GM18505 (cell line): ENCODE results near the gene FRMD4B.

ENCODE experiments used
- ATAC-seq: cut with Tn5 transposase; IDR thresholded peaks from one replicate; pipeline ENCODE4 v1.9.1; 2021; ENCODE audit not compliant: unreplicated experiment
- POLR2A ChIP-seq: IDR thresholded peaks from 4 replicates; pipeline ENCODE4 v1.6.1; 2011; ENCODE audit warnings: borderline replicate concordance; ENCODE audit not compliant: insufficient read depth, insufficient read length; ENCODE audit errors: extremely low read depth

FRMD4B gene

DNA sequence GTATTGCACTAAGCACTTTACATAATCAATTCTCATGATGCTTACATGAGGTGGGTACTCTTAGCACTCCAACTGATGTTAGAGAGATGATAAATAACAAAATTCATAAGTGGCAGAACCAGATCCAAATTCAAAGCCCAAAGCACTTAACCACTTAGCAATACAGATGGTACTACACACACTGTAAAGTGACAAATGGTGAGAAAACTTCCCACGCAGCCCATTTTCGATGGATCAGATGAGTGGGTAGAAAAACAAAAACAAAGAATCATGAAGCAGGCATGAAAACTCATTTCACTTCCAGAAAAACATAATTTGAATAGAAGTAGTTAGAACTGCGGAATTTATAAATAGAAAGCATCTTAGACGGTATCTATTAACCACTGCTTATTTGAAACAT is 66.2 kb downstream of the FRMD4B start:
- ATAC-seq, result no peak
- TF ChIP-seq POLR2A, result no peak

DNA sequence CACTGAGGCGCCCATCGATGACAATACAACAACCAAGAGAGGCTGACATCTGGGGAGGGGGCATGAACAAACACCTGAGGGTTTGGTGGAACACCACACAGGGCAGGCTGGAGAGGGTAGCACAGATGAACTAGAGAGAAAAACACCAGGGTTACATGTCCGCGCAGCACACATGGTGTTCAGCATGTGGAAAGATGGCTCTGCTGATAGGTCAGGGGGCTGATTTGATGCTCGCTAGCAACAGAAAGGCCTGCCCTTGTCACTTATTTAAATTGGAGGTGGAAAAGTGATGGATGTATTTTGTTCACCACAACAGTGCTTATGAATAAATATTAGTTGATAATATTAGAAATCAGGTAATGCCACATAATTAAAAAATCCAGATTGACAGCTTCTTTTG is 67.5 kb downstream of the FRMD4B start:
- no peak for TF ChIP-seq POLR2A
- no peak for ATAC-seq

DNA sequence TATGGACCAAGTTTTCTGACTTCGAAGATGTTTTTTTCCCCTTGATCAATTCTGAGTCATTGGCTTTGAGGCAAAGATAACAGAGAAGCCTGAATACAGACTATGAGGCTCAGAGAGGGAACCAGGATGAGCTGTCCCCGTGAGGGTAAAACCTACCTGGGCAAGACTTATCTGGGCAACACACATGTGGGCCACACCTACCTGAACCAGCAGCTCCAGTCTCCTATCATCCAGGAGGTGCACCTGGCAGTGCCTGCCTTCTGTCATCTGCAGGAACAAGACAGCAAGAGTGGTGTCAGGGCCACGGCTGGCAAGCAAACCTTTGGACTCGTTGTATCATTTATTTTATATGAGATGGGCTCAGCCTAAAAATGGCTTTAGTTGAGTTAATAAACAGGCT is 72.6 kb downstream of the FRMD4B start:
- TF ChIP-seq POLR2A, result no peak
- no peak for ATAC-seq

DNA sequence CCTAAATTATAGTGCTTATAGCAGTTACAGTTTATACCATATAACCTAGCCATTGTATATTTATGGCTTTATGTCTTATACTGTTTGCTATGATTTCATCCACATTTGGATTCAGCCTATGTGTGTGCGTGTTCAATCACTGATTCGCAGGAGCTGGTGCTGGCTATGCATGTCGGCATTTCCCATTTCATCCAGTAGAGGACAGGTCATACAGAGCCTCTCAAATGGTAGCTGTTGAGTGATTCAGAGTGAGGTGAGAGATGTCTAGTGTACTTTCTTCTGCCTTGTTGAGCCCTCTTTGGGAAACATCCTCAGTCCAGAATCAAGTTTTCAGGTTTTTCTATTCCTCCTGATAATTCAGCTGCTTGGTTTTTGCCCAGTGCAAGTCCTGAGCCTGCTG is 76.1 kb downstream of the FRMD4B start:
- ATAC-seq, result no peak
- TF ChIP-seq POLR2A, result no peak

DNA sequence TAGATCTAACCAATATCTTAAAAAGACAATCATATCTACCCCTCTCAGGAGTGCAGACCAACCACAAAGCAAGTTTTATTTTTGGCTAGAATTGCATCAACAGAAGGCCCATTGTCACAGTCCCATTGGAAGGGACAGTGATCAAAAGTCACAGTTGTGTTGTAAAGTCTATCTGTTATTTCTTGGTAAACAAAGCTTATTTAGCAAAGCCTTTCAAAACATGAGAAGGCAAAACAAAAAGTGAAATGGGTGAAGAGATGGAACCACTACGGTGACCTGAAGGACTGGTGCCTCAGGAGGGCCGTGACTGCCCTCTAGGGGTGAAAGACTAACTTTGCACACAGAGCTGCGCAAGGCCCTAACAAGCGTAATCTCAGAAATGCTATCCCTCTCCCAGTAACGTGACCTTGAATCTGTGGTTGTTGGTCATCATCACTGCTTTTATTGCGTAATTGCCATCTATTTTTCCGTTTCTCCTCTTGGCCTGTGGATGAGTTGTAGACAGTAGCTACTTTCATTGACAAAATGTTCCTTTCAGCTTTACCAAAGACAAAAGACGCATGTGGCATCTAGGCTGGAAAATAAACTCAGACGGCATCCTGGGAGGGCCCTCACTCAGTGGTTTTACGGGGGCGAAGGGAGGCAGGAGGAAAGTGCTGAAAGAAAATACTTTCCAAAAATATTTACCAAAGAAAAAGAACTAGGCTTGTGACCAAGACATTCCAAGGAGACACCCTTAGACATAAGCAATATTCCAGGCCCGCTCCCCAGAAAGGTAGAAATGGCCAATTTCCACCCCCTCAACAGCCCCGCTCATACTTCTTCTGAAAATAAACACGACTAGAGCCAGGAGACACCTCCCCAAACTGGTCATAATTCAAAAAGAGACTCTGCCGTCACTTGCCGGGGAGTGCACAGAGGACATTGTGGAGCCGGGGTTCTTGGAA is 79.4 kb downstream of the FRMD4B start:
- ATAC-seq, result peak; percentile 97
- TF ChIP-seq POLR2A, result no peak

DNA sequence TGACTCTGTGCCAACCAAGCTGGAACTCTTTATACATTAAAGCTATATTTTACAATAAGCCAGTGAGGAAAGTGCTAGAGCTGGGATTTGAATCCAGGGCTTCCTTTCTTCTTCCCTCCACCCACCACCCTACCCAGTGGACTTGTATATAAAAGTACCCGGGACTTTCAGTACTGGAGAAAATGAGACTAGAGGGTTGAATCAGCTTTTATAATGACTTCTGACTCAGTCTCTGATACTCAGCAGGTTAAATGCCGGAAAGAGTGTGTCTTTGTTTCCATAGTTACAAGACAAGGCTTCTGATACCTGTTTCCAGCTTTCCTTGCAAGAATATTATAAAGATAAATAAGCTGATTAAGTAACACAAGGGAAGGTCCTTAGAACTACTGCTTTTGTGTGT is 80.9 kb downstream of the FRMD4B start:
- no peak for ATAC-seq
- TF ChIP-seq POLR2A, result no peak

DNA sequence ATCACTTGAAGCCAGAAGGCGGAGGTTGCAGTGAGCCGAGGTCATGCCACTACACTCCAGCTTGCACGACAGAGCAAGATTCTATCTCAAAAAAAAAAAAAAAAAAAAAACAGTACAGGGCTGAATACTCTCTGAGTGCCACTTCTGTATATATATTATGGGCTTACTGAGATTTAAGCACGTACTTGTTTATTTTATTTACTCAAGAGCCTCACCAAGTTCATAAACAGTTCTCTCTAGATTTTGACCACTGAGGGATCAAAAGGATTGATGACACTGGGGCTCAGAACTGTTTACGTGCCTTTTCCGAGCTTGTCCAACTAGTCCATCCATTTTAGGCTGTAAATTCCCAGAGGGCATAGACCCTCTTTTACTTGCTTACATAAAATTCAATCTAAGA is 81.5 kb downstream of the FRMD4B start:
- ATAC-seq, result no peak
- no peak for TF ChIP-seq POLR2A

DNA sequence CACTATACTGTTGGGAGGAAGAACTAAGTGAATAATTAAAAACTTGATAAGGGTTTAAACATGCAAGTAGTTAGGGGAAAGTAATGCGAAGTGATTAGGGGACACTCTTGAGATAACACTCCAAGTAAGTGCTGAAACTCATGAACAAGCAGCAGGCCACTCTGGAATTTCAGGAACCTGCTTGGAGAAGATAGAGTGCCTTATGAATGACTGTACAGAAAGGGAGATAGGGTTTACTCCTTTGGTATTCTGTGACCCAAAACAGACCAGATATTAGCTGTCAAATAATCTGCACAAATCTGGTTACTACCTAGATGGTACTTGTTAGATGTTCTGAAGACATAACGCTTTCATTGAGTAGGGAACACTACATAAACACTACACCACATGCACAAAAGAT is 85.6 kb downstream of the FRMD4B start:
- ATAC-seq, result no peak
- TF ChIP-seq POLR2A, result no peak

DNA sequence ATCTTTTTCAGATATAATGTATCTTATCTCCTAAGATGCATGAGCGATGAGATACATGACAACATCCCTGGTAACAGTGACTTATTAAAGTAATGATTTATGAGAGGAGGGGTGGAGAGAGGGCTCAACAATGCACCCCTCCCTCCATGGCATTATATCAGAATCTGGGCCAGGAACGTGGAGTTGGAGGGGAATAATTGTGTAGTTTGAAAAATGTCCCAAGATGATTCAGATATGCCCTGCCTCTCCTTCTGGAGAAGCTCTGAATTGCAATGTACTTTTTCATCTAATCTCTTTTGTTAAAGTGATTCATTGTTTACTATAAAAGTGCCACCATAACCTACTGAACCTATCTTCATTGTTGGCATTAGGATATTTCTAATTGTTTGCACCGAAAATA is 86.5 kb downstream of the FRMD4B start:
- ATAC-seq, result no peak
- TF ChIP-seq POLR2A, result no peak

DNA sequence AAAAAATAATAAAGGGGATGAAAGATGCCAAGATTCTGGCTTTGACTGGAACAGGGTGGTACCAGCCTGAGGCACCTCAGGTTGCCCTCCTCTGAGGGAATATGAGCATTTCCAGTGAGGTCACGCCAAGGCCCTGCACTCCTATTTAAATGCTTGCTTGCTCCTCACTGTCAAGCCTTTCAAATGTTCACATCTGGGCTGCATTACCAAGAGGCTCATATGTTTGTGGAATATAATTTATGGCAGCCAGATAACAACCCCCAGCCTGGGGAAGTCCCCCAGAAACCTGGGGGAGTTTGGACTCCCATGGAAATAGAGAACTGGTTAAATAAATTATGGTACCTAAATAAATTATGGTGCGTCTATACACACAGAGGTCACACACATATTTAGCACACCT is 88.4 kb downstream of the FRMD4B start:
- no peak for TF ChIP-seq POLR2A
- ATAC-seq, result no peak

DNA sequence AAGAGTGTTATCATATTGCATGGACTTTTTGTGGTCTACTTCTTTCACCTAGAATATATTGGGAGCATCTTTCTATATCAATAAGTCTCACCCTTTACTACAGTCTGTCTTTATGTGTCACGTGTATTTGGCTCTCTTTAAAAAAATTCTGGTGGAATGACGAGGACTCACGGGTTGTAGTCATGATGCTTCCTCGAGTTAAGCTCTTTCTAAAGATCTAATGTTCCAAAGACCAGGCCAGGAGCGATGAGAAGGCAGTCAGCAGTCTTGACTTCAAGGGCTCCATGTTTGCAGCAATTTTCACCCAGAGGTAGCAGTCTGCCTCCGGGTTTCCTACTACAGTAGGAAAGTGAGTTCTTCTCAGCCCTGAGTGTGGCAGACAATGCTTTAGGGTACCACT is 88.9 kb downstream of the FRMD4B start:
- no peak for ATAC-seq

DNA sequence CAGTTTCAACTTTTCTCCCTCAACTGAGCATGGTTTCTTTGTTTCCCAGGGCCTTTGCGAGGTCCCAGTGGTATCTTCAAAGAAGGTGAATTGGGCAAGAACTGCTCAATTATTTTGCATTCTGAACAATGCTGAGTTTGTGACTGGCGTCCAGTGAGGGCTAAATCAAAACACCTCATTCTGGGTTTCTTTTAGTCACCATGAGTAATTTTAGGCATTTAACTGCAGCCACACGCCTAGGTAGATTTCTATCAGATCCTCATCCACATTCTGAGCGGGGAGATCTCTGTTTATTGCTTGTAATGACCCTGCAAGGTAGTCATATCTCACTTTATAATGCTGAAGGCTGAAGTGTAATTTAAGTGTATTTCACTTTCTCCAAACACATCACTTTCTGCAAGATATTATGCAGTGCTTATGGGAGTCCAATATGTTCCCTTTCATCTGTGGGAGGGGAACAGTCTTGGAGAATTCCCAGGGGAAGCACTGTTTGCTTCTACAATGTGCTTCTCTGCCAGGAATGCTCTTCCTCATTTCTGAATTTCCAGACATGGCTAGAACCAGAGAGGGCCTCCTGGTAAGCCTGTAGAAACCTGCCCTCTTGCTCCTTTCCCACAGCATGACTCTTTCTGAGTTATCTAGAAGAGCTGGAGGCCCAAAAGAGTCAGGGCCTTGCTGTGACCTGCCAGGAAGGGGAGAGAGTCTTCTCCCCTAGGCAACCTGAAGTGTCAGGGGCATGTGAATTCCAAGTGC is 91.7 kb downstream of the FRMD4B start:
- no peak for ATAC-seq

More for the DNA sequence above, 88.9 kb downstream of the FRMD4B start:
- TF ChIP-seq POLR2A, result no peak

DNA sequence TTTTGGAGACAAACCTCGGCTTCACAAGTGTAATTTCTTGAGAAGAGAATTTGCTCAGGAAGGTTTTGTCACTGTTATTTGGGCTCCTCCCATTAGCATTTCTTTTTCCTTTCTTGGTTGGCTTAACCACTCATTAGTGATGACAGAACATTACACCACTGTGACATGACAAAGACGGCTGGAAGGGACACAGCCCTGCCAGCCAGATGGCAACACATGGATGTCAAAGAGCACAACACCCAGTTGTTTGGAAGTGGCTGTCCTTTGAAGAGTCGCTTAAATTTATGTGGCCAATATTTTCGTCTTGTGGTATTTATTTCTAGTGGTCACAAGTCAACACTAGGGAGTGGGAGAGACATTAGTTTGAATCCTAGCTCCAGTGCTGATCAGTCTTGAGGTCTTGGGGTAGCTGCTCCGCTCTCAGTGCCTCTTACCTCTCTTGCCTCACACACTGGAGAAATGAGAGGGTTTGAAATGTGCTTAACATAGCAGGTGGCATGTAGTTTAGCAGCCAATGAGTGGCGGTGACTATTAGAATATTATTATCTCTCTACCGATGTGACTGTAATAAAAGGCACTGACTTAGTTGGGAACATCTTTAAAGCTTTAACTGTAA is 92.8 kb downstream of the FRMD4B start:
- no peak for TF ChIP-seq POLR2A
- ATAC-seq, result no peak

More for the DNA sequence above, 91.7 kb downstream of the FRMD4B start:
- TF ChIP-seq POLR2A, result no peak
